Vagina (tissue), 2 donors: ENCODE measurements around the gene TCF7L1. TPM values are rescaled to one million over a fixed set of nuclear protein-coding genes. Genes with fewer than 3 reads are reported as not detected.

ENCODE experiments used
- DNase-seq, 2 donors: peaks; one replicate each; pipeline ENCODE4 v3.0.0-alpha.2; 2017; ENCODE audit errors: extremely low spot score in 2 of 2
- H3K27ac ChIP-seq: fragments of 200-600 bp; sonication (generic); one replicate; pipeline ENCODE4 v1.5.1; 2019
- H3K27me3 ChIP-seq: fragments of 200-600 bp; sonication (generic); one replicate; pipeline ENCODE4 v1.5.1; 2019
- H3K36me3 ChIP-seq, 2 donors: fragments of 200-600 bp; sonication (generic); one replicate each; pipeline ENCODE4 v1.5.1; 2017 to 2019
- H3K4me1 ChIP-seq: fragments of 200-600 bp; sonication (generic); one replicate; pipeline ENCODE4 v1.5.1; 2019
- H3K4me3 ChIP-seq, 2 donors: fragments of 200-600 bp; sonication (generic); 1 replicate in 1 of 2; 2 replicates in 1 of 2; pipeline ENCODE4 v1.5.1; 2016 to 2019
- H3K9me3 ChIP-seq: fragments of 200-600 bp; sonication (generic); one replicate; pipeline ENCODE4 v1.5.1; 2019
- CTCF ChIP-seq, 3 experiments: fragments of 450-650 bp in 2 of 3; fragments of 200-600 bp in 1 of 3; sonication (generic) in 1 of 3; IDR thresholded peaks; one replicate each; pipeline ENCODE4 v1.5.1; 2017 to 2019; ENCODE audit warnings: antibody characterized with exemption in 3 of 3, mild to moderate bottlenecking in 2 of 3, moderate library complexity in 2 of 3
- POLR2A ChIP-seq, 2 donors: fragments of 450-650 bp; IDR thresholded peaks; one replicate each; pipeline ENCODE4 v1.6.1; 2017; ENCODE audit warnings: antibody characterized with exemption in 2 of 2, mild to moderate bottlenecking in 2 of 2, moderate library complexity in 2 of 2
- POLR2AphosphoS5 ChIP-seq, 2 donors: sonication (generic); formaldehyde crosslinking; IDR thresholded peaks; one replicate each; pipeline ENCODE4 v1.9.0; 2017; ENCODE audit warnings: antibody characterized with exemption in 2 of 2, mild to moderate bottlenecking in 2 of 2, low read depth in 1 of 2; ENCODE audit not compliant: insufficient read depth in 1 of 2
- intact Hi-C: fragments of 100-400 bp; cut with DNase I; formaldehyde crosslinking; loops from one replicate; pipeline ENCODE4 v1.15.1; 2023
- total RNA-seq: library from RNA; depleted of rRNA; stranded (reverse); fragments of >200 nt; gene quantifications from one replicate; pipeline ENCODE4 v1.2.3, GENCODE V29; 2016

Gene TCF7L1
- total RNA-seq, 1 donor from 2014 or later: 8.3 TPM

- H3K4me3 ChIP-seq: no peak overlapping the region
- intact Hi-C loops: no loop called here
These were observed 126.7 kb downstream of the TCF7L1 start for GRCh38 chr2:85259879-85260278.

GRCh38 chr2:85263591-85263990, 130.4 kb downstream of the TCF7L1 start:
- H3K27me3 ChIP-seq: no peaks in the 10 kb centered on the region
- H3K4me1 ChIP-seq: peaks cover 44% of the 10 kb centered on the region
- TF ChIP-seq POLR2A (IDR thresholded peaks at IDR 0.05) (no peak), CTCF (IDR thresholded peaks at IDR 0.05) (no peak), POLR2AphosphoS5 (IDR thresholded peaks at IDR 0.05; ENCODE audit: insufficient read depth in 1 of 2, low read depth in 1 of 2) (no peak)
- no peaks in the 10 kb centered on the region for H3K36me3 ChIP-seq
- intact Hi-C loops: no loop called here
- H3K27ac ChIP-seq: no peak overlapping the region
- no peak overlapping the region for H3K4me3 ChIP-seq
- DNase-seq: no peak
- no peaks in the 10 kb centered on the region for H3K9me3 ChIP-seq

More at GRCh38 chr2:85259879-85260278, 126.7 kb downstream of the TCF7L1 start:
- H3K36me3 ChIP-seq: no peaks in the 10 kb centered on the region
- H3K27ac ChIP-seq: peak overlapping the region; percentile 84
- TF ChIP-seq POLR2AphosphoS5 (IDR thresholded peaks at IDR 0.05; ENCODE audit: insufficient read depth in 1 of 2, low read depth in 1 of 2) (no peak), CTCF (IDR thresholded peaks at IDR 0.05) (no peak), POLR2A (IDR thresholded peaks at IDR 0.05) (no peak)
- DNase-seq: no peak
- no peaks in the 10 kb centered on the region for H3K9me3 ChIP-seq
- peaks cover 62% of the 10 kb centered on the region for H3K4me1 ChIP-seq
- no peaks in the 10 kb centered on the region for H3K27me3 ChIP-seq

- TF ChIP-seq POLR2A (IDR thresholded peaks at IDR 0.05) (no peak), POLR2AphosphoS5 (IDR thresholded peaks at IDR 0.05; ENCODE audit: insufficient read depth in 1 of 2, low read depth in 1 of 2) (no peak), CTCF (IDR thresholded peaks at IDR 0.05) (no peak)
- H3K27me3 ChIP-seq: no peaks in the 10 kb centered on the region
- intact Hi-C loops: no loop called here
- no peak overlapping the region for H3K4me3 ChIP-seq
- H3K4me1 ChIP-seq: peaks cover 40% of the 10 kb centered on the region
- no peaks in the 10 kb centered on the region for H3K9me3 ChIP-seq
- DNase-seq: no peak
- peak overlapping the region; percentile 33 for H3K27ac ChIP-seq
- no peaks in the 10 kb centered on the region for H3K36me3 ChIP-seq
These were observed 131.3 kb downstream of the TCF7L1 start for GRCh38 chr2:85264471-85264870.

- Histone ChIP-seq H3K27me3 (no peaks in the 10 kb centered on the region), H3K4me1 (peaks cover 40% of the 10 kb centered on the region), H3K9me3 (no peaks in the 10 kb centered on the region), H3K4me3 (no peak overlapping the region), H3K27ac (peak overlapping the region; percentile 33), H3K36me3 (no peaks in the 10 kb centered on the region)
- TF ChIP-seq POLR2A (IDR thresholded peaks at IDR 0.05) (no peak), CTCF (IDR thresholded peaks at IDR 0.05) (no peak), POLR2AphosphoS5 (IDR thresholded peaks at IDR 0.05; ENCODE audit: insufficient read depth in 1 of 2, low read depth in 1 of 2) (no peak)
- intact Hi-C loops: no loop called here
- no peak for DNase-seq
These were observed 132.1 kb downstream of the TCF7L1 start for GRCh38 chr2:85265304-85265703.

GRCh38 chr2:85266146-85267041, 133.2 kb downstream of the TCF7L1 start:
- peaks cover 40% of the 10 kb centered on the region for H3K4me1 ChIP-seq
- H3K36me3 ChIP-seq: no peaks in the 10 kb centered on the region
- DNase-seq: no peak
- intact Hi-C loops: no loop called here
- no peaks in the 10 kb centered on the region for H3K9me3 ChIP-seq
- TF ChIP-seq POLR2AphosphoS5 (IDR thresholded peaks at IDR 0.05; ENCODE audit: insufficient read depth in 1 of 2, low read depth in 1 of 2) (no peak), POLR2A (IDR thresholded peaks at IDR 0.05) (no peak), CTCF (IDR thresholded peaks at IDR 0.05) (peak; percentile 56 to 71 (median 61))
- H3K27ac ChIP-seq: no peak overlapping the region
- no peak overlapping the region for H3K4me3 ChIP-seq
- H3K27me3 ChIP-seq: no peaks in the 10 kb centered on the region
